A673 (cell line): Measurements from ENCODE around the gene CTNNBL1.

Source experiments
- CTCF ChIP-seq: fragments of 300-800, 200-600 bp; sonication (generic); conservative IDR thresholded peaks from 2 replicates; pipeline ENCODE4 v1.5.1; 2017; ENCODE audit warnings: low read depth, mild to moderate bottlenecking, antibody characterized with exemption, low read length, moderate library complexity, mixed read lengths
- EZH2 ChIP-seq: fragments of 200-600 bp; sonication (generic); IDR thresholded peaks from 2 replicates; pipeline ENCODE4 v1.6.1; 2017; ENCODE audit warnings: borderline replicate concordance, low read depth, mild to moderate bottlenecking, mixed read lengths, antibody characterized with exemption, low read length; ENCODE audit not compliant: poor library complexity, severe bottlenecking

- TF ChIP-seq EZH2 = no peak
- TF ChIP-seq CTCF = no peak
These were observed 5.4 kb downstream of the CTNNBL1 start for GRCh38 chr20:37699202-37699601.
